ENCODE data around the gene SIGLEC12. TPM values are rescaled to one million over a fixed set of nuclear protein-coding genes. Genes with fewer than 3 reads are reported as not detected.

SIGLEC12 gene
- total and polyA plus RNA-seq, 9 of the 15 experiments (the other 6 are each of a cell fraction or from before 2014, with no cell fraction given) = 0.08 to 1.3 (median 0.54) TPM

GRCh38 chr19:51549533-51550324, 48.1 kb upstream of the SIGLEC12 start (continued):
- TF ChIP-seq MGA (IDR thresholded peaks at IDR 0.05) = peak; percentile 89; the same call in 1 of the 2 replicates
- no peak for TF ChIP-seq POLR3A (IDR thresholded peaks at IDR 0.05; ENCODE audit: borderline replicate concordance, extremely low read depth, insufficient read depth, insufficient read length)
- no peak for TF ChIP-seq BRCA1 (IDR thresholded peaks at IDR 0.05)
- TF ChIP-seq BRCA1 (CRISPR knock-in tag; IDR thresholded peaks at IDR 0.05) = no peak
- TF ChIP-seq E2F5 (CRISPR knock-in tag; IDR thresholded peaks at IDR 0.05) = no peak
- no peak for TF ChIP-seq NCOA6 (IDR thresholded peaks at IDR 0.05)
- no peak for TF ChIP-seq U2AF2 (optimal IDR thresholded peaks at IDR 0.05; ENCODE audit: low read depth, low read length)
- no peak for TF ChIP-seq SAP30 (IDR thresholded peaks at IDR 0.05; ENCODE audit: borderline replicate concordance, insufficient read depth, low read depth, low read length, poor library complexity, severe bottlenecking)
- TF ChIP-seq POLR2B (IDR thresholded peaks at IDR 0.05; ENCODE audit: low read depth, partially characterized antibody) = peak; percentile 61
- TF ChIP-seq TCF7L2 (IDR thresholded peaks at IDR 0.05; ENCODE audit: low read depth, low read length) = no peak
- TF ChIP-seq MECOM (CRISPR knock-in tag; IDR thresholded peaks at IDR 0.05) = no peak; the same call in 1 of the 2 replicates
- 0 out of 2 replicates have a peak, but pooled peaks have one; percentile 77 for TF ChIP-seq SMAD4 (CRISPR knock-in tag; conservative IDR thresholded peaks at IDR 0.05)
- TF ChIP-seq, protein P1, sequence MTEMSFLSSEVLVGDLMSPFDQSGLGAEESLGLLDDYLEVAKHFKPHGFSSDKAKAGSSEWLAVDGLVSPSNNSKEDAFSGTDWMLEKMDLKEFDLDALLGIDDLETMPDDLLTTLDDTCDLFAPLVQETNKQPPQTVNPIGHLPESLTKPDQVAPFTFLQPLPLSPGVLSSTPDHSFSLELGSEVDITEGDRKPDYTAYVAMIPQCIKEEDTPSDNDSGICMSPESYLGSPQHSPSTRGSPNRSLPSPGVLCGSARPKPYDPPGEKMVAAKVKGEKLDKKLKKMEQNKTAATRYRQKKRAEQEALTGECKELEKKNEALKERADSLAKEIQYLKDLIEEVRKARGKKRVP (CRISPR knock-in tag; IDR thresholded peaks at IDR 0.05) = peak; percentile 16; the same call in 1 of the 2 replicates

Measured in K562 (cell line).